Thyroid gland (tissue), 4 donors: Measurements from ENCODE around the gene KRIT1.

Experiments used
- POLR2A ChIP-seq, 2 donors: fragments of 450-650 bp; IDR thresholded peaks; one replicate each; pipeline ENCODE4 v1.6.1; 2017; ENCODE audit warnings: antibody characterized with exemption in 2 of 2, mild to moderate bottlenecking in 2 of 2, moderate library complexity in 1 of 2
- TF ChIP-seq, protein P1 (sequence below), 6 experiments: fragments of 200-600 bp in 3 of 6; fragments of 450-650 bp in 3 of 6; sonication (generic) in 3 of 6; IDR thresholded peaks; one replicate each; pipeline ENCODE4 v1.5.1; 2016 to 2019; ENCODE audit warnings: antibody characterized with exemption in 6 of 6, mild to moderate bottlenecking in 2 of 6, inconsistent platforms in 1 of 6, moderate library complexity in 1 of 6

- TF ChIP-seq POLR2A (IDR thresholded peaks at IDR 0.05), result no peak
- TF ChIP-seq, protein P1, sequence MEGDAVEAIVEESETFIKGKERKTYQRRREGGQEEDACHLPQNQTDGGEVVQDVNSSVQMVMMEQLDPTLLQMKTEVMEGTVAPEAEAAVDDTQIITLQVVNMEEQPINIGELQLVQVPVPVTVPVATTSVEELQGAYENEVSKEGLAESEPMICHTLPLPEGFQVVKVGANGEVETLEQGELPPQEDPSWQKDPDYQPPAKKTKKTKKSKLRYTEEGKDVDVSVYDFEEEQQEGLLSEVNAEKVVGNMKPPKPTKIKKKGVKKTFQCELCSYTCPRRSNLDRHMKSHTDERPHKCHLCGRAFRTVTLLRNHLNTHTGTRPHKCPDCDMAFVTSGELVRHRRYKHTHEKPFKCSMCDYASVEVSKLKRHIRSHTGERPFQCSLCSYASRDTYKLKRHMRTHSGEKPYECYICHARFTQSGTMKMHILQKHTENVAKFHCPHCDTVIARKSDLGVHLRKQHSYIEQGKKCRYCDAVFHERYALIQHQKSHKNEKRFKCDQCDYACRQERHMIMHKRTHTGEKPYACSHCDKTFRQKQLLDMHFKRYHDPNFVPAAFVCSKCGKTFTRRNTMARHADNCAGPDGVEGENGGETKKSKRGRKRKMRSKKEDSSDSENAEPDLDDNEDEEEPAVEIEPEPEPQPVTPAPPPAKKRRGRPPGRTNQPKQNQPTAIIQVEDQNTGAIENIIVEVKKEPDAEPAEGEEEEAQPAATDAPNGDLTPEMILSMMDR (IDR thresholded peaks at IDR 0.05), result no peak
These were observed 18.7 kb downstream of the KRIT1 start for GRCh38 chr7:92226981-92227380.
